Tibial nerve (tissue), 4 donors: ENCODE measurements around the gene IDH3A.

ENCODE experiments used
- CTCF ChIP-seq, 5 experiments: fragments of 200-600 bp in 3 of 5; fragments of 450-650 bp in 2 of 5; sonication (generic) in 3 of 5; IDR thresholded peaks; one replicate each; pipeline ENCODE4 v1.5.1; 2016 to 2019; ENCODE audit warnings: antibody characterized with exemption in 5 of 5, mild to moderate bottlenecking in 3 of 5, moderate library complexity in 2 of 5
- EP300 ChIP-seq, 2 donors: sonication (generic); formaldehyde crosslinking; IDR thresholded peaks; one replicate each; pipeline ENCODE4 v1.6.1; 2017; ENCODE audit warnings: antibody characterized with exemption in 2 of 2, mild to moderate bottlenecking in 1 of 2

DNA sequence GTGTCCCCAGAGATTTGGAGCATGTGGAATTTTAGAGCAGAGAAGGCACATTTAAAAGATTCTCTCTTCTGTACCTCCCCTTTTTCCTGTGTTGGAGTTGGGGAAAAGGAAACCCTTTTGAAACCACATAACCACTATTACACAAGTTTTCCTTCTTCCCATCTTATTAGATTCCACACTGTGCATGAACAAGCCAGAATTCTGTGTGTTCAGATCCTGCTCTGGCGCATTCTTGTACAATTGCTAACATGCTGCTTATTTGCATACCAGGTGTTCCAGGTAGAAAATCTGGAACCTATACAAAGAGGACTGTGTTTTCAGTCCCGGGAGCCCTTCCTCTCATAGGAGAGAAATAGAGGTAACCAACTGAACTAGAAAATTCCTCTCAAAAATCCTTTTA is 15.4 kb upstream of the IDH3A start:
- TF ChIP-seq CTCF (IDR thresholded peaks at IDR 0.05) (no peak), EP300 (IDR thresholded peaks at IDR 0.05) (no peak)
